Measurements from ENCODE around the gene SELENOM.
"Not testable (repeated sequence)": the region's sequence is repeated elsewhere in the genome, so short reads cannot be mapped to it uniquely, and the experiment has no call there.

Gene SELENOM

DNA sequence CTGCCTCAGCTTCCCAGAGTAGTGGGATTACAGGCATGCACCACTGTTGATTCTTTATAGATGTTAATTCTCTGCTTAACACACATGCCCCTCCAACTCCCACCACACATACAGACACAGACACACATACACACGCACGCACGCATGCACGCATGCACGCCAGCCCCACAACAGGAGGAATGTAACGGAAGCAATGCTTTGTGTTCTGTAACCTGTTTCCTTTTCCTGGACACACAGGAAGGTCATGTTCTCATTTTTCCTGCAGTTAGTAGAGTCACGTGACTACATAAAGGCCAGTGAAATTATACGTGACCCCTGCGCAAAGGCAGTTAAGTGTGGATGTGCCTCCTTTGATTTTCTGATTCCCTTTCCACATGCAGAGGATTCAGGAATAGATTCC lies 34.2 kb downstream of the SELENOM start:
- DNase-seq: not testable (repeated sequence)

DNA sequence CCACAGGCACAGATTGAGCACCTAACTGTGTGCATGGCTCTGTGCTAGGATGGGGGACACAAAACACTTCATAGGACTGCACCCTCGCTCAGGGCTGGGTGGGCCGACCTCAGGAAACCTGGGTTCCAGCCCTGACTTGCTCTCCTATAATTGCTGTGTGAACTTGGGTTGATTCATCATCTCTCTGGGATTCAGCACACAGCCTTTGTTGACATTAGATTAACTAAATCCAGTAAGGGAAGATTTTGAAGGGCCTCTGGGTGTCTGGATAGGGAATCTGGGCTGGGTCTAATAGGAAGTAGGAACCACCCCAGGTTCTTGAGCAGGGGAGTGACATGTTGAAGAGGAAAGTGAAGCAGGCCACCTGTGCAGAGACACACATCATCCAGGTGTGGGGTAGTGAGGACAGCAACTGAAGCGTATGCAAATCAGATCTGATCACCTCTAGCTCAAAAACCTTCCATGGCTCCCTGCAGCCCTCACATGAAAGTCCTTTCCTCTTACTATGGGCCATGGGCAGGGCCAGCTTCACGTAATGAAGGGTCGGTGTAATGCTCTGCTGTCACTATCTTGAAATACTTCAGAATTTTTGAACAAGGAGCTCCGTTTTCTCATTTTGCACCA lies 37.6 kb downstream of the SELENOM start:
- not testable (repeated sequence) for DNase-seq

DNA sequence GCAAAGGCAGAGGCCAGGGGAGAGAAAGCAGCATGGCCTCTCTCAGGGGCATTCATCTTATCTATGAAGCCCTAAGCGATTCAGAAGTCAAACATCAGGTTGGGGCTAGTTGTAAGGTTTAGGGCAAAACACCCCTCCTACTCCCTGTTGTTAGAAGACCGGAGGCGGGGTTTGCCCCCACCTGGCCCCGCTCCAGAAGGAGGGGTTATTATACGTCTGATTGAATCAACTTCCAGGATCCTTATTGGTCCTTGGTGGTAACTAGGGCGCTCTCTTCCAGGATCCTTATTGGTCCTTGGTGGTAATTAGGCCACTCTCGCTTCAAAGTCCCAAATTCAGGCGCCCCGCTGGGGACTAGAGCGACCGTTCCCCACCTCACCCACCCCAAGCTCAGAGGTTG lies 38.4 kb downstream of the SELENOM start:
- no peak for DNase-seq

DNA sequence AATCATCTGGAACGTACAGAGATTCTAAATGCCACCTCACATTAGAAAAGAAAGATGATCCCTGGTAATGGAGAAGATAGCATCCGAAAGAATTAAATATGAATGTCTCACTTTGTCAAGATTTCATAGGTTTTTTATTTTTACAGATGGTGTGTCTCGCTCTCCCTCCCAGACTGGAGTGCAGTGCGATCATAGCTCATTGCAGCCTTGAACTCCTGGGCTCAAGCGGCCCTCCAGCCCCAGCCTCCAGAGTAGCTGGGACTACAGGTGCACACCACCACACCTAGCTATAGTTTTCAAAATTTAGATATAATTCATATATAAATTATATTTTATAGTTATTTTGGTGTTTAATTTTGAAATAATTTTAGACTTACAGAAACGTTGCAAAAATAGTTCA lies 43.0 kb downstream of the SELENOM start:
- DNase-seq: no peak

DNA sequence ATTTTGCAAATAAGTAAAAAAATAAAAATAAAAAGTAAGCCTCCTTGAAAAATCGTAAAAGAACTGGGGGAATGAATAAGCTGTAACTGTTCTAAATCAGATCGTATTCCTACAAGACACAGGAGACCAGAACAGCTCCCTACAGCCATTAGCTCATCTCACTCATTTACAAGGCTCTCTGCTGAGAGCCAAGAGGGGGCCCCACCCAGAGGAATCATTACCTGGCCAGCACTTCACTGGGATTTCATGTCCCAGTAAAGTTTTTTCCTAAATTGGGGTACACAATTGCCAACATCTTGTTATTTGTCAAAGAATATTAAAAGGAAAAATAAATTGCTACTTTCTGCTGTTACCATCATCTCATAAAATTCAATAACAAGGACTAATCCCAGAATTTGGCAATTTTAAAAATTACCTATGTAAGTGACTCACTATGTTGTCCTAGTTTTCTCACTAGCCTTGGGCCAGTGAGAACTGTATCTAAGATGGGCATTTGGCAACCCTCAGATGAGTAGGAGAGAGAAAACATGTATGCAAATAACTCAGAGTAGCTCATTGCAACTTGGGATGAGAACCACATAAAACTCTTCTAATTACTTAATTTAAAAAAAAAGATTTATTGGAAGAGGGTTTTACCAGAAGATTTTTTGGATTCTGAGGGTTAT lies 44.7 kb downstream of the SELENOM start:
- DNase-seq: no peak

DNA sequence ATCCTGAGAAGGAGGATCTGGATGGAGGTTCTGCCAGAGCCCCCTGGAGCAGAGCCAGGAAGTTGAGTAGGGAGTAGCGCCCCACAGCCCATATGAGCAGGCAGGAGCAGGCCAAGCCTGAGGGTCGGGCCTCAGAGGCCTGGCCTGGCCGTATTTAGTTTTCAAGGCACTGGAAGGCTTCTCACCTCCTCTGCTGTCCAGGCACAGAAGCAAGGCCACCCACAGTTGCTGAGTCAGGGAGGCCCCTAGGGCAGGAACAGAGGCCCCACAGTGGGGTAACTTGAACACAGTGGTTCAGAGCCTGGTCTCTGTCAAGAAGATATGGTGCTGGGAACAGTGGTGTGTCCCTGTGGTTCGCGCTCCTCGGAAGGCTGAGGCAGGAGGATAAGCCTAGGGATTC lies 47.7 kb downstream of the SELENOM start:
- DNase-seq: not testable (repeated sequence)

DNA sequence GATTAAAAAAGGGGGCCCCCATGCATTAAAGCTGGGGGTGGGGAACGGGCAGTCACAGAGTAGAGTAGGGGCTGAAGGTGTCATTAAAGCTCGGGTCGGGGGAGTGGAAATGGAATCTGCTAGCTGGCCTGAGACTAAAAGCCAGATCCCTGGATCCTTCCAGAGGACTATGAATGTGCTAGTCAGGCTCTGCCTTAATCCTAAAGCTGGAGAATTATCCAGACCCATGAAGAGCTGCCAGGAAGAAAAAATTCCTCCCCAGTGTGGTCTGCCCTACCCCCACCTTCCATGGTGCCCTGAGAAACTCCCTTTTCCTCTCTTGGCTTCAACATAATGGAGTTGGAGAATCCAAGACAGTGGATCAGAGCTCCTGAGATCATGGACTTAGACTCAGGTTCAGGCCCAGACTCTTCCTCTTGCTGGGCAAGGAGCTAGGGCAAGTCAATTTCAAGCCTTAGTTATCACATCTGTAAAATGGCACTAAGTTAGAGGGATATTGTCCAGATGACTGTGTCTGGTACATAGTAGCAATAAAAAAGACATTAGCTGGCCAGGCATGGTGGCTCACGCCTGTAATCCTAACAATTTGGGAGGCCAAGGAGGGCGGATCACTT lies 50.3 kb downstream of the SELENOM start:
- DNase-seq: no peak

DNA sequence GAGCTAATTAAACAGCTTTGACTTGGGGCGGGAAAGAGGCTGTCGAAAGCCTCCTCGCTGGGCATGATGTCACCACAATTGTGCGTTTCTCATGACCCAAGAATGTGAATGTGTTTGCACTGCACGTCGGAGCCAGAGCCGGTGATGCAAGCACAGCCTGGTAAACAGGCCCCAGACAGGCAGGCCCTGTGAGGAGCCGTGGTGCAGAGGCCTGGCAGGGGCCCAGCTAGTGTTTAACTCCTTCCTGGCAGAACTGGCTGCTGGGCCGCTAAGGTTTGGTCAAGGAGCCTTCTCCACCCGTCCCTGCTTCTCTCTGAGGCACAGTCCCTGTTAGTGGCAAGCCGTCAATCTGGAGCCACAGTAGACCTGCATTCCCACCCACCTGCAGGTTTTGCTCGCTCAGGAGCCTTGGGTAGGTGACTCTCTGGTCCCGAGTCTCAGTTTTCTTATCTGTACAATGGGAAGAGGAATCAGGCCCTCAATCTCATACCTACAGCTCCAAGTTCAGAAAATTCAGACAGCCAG lies 51.7 kb downstream of the SELENOM start:
- no peak for DNase-seq

DNA sequence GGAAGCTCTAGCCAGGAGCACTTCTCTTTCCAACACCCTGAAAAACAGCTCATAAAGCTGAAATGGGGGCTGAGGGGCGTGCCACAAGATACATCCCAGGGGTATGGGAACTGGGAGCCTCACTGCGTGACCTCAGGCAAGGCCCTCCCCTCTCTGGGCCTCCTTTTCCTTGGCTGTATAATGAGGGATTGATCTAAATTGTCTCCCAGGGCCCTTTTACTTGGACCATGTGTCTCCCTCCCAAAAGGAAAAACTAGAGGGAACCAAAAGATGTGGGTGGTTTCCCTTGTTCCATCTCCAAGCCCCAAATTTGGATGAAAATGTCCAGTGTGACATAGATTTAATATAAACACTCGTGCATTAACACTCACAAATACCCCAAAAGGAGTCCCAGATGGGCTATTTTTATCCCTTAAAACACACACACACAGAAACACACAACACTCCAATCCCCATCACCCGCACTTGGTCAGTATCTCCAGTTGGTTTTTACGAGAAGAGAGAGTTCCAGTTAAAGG lies 52.2 kb downstream of the SELENOM start:
- no peak for DNase-seq
